Epidermal melanocyte (primary cell): ENCODE measurements around the gene MMUT.
"Not testable (repeated sequence)": the region's sequence is repeated elsewhere in the genome, so short reads cannot be mapped to it uniquely, and the experiment has no call there.

ENCODE experiments used
- DNase-seq: peaks from one replicate; pipeline ENCODE4 v3.0.0; 2011; ENCODE audit warnings: low spot score; ENCODE audit not compliant: insufficient read length

The MMUT gene

DNA sequence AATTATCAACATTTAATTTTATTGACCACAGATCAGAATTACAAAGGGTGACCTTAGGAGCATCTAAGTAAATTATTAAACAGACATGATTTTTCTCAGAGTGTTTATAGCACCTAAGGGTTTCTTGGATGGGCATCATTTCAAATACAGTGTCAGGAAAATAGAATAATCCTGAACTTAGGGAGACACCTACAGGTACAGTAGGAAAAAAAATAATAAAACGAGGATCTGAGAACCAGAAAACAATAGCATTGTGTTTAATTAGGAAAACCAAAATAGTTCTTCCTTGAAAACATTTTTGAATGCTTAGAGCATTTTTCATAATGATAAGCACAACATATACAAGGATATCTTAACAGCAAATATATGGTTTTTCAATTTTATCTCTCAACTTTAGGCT, 39.2 kb downstream of the MMUT start:
- no peak for DNase-seq

DNA sequence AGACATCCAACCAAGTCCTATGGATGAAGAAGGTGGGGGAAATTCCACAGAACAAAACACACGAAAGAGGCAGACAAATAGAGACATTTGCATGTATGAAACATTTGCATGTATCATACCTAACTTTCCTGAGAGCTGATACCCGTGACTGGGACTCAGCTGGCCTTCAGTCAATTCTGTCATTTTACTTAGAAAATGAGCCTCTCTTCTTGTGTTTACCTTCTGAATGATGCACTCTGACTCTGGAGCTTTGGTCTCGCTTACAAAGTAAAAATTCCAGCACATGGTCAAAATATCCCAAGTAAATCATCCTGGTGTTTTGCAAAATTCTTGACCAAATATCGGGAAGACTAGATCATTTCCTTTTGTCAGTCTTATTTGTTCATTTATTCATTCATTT, 46.9 kb downstream of the MMUT start:
- no peak for DNase-seq

DNA sequence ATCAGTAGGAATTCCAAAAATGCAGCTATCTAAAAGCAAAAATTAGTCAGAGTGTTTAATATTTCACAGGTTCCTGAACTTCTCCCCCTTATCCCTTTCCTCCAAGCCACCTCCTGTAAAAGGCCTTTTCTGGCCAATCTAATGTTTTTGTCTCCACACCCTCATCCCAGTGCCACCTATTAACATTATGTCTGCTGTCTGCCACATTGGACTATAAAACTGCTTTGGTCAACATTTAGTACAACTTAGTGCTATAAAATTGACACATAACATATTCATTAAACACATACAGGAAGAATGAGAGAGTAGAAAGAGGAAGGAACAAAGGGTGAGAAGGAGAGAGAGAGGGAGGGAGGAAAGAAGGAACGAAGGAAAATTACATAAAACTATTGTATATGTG, 47.7 kb downstream of the MMUT start:
- no peak for DNase-seq

DNA sequence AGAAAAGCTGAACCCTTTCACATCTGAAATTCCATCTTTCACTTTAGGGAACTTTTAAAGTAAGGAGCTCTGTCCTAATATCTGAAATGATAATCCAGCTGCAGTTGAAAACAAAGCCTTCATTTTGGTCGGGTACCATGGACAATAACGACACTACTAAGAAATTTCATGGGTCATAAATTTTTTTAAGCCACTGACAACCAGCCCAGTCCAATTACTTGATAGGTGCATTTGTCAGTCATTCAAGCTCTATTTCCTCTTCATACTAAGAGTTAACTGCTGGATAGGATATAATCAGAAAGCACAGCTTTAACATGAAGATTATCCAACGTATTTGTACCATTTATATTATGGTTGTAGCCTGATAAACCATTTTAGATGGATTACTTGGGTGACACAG, 52.5 kb downstream of the MMUT start:
- DNase-seq, result no peak

DNA sequence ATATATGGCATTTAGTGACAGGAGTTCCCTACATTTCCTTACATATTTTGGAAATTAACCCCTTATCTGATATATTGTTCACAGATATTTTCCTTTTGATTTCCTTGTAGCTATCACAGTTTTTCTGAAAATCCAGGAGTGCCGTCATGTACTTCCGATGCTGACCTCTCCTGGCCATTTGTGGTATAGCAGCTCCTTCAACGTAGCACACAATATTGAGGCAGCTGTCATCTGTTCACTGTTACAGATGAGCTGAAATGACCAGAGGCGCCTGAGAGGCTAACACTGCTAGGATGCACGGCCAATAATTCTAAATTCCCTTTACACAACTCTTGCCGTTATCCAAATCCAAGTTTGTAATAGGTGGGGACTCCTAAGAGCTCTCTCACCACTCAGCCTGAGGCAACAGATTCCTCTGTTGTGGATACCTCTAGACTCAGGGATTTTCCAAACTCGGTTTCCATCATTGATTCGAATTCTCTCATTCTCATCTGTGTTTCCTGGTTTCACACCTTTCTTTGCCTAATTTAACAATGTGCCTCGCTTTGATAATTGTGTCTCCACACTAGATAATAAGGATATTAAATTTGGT, 53.0 kb downstream of the MMUT start:
- DNase-seq, result no peak

DNA sequence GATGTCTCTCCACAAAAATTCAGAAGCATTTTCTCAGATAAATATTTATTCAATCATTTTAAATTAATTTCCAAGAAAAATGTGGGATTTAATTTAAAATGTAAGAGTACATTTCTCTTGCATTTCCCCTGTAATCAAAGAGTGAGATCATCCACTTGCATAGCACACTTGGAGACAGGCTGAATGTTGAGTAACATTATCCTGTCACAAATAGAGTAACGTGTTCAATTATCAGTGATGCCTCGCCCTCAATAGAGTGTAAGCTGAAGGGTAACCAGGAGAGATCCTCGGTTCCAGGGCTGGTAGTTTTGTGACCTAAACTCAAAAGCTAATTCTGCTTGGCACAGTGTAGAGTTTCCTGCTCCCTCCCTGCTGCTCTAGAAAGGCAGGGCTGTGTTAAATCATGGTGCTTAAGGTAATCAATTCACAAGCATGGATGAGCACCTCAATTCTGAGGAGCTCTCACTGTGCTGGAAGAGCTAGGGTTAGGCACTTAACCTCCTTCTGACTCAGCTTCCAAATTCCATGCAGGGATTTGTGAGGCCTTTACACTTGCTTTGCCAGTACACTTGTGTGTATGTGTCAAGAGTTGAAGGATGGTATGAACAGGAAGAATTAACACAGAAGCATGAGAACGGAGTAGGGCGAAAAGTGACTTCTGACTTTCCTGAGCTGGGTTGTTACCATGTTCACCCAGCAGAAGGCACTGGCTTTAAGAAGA, 56.6 kb downstream of the MMUT start:
- DNase-seq, result no peak

DNA sequence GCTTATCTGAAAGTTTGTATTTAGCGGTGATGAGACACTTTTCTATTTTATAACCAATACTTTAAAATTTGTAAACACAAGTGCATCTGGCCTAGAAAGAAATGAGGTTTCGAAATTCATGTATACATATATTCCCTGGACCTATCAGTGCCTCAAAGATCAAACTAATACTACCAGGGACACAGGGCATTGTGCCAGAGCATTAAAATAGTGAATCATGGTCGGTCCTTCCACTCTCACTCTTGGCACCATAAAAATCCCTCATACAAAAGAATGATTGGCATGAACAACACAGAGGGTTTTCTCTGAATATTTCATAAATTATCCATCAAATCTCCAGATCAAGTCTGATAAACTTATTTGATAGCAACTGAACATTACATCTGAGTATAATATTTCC, 62.0 kb downstream of the MMUT start:
- no peak for DNase-seq

DNA sequence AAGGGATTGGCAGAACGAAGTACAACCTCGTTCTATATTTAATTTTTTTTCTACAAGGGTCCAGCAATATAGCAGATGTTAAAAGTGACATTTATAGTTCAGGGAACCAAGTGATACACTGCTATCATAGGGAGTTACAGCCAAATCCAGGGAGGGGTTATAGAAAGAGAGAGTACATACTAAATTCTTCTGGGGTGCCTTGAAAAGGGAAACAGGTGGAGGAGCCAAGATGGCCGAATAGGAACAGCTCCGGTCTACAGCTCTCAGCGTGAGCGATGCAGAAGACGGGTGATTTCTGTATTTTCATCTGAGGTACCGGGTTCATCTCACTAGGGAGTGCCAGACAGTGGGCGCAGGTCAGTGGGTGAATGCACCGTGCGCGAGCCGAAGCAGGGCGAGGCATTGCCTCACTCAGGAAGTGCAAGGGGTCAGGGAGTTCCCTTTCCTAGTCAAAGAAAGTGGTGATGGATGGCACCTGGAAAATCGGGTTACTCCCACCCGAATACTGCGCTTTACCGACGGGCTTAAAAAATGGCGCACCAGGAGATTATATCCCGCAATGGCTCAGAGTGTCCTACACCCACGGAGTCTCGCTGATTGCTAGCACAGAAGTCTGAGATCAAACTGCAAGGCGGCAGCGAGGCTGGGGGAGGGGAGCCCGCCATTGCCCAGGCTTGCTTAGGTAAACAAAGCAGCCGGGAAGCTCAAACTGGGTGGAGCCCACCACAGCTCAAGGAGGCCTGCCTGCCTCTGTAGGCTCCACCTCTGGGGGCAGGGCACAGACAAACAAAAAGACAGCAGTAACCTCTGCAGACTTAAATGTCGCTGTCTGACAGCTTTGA, 76.2 kb downstream of the MMUT start:
- not testable (repeated sequence) for DNase-seq

DNA sequence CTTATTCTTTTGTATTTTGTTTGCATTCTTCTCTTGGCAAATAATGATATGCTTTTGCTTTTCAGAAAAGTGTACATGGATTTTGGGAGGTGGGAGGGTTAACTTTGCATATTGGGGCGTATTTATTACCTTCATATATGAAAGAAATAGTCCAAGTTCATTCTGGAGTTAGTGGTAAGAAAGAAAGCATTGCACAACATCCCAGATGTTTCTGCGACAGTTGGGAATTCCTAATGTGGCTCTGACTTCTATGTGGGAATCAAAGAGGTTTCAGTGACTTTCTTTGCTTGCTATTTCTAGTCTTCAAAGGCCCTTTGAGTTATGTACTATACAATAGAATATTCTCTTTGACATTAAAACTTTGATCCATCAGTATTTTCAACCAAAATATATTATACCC, 78.1 kb downstream of the MMUT start:
- DNase-seq, result no peak
